Kidney (tissue), 14 donors: ENCODE results near the gene RHOU. TPM values are rescaled to one million over a fixed set of nuclear protein-coding genes. Genes with fewer than 3 reads are reported as not detected.

Experiments
- DNase-seq, 5 donors: peaks; one replicate each; pipeline ENCODE4 v3.0.0-alpha.2; 2013 to 2020
- FAIRE-seq: peaks from 2 replicates; lab custom pipeline; 2012; peaks lifted over from hg19 to GRCh38; lab: Jason Lieb, UNC
- H3K27ac ChIP-seq, 2 donors: one replicate each; pipeline ENCODE4 v1.7.0; 2013; ENCODE audit warnings: low read depth in 2 of 2, low read length in 2 of 2, inconsistent platforms in 1 of 2
- H3K27me3 ChIP-seq: one replicate; pipeline ENCODE4 v1.7.1; 2013; ENCODE audit warnings: low read length, inconsistent platforms; ENCODE audit not compliant: control insufficient read depth, insufficient read depth
- H3K36me3 ChIP-seq, 3 donors: one replicate each; pipeline versions ENCODE4 v1.7.0 to v1.7.1; 2013; ENCODE audit warnings: low read length in 3 of 3, control low read depth in 1 of 3, inconsistent platforms in 1 of 3; ENCODE audit not compliant: insufficient read depth in 3 of 3, control insufficient read depth in 2 of 3
- H3K4me1 ChIP-seq, 3 donors: one replicate each; pipeline versions ENCODE4 v1.7.0 to v1.7.1; 2013; ENCODE audit warnings: low read length in 3 of 3, inconsistent platforms in 1 of 3, low read depth in 1 of 3; ENCODE audit not compliant: control insufficient read depth in 2 of 3, insufficient read depth in 2 of 3
- H3K4me3 ChIP-seq, 3 donors: one replicate each; pipeline versions ENCODE4 v1.7.0 to v1.8.1; 2013; ENCODE audit warnings: low read length in 3 of 3, control low read depth in 1 of 3, inconsistent platforms in 1 of 3
- H3K9ac ChIP-seq, 3 donors: one replicate each; pipeline versions ENCODE4 v1.7.0 to v1.7.1; 2013; ENCODE audit warnings: low read length in 3 of 3, control low read depth in 1 of 3, inconsistent platforms in 1 of 3
- H3K9me3 ChIP-seq, 3 donors: one replicate each; pipeline versions ENCODE4 v1.7.0 to v1.7.1; 2013; ENCODE audit warnings: low read length in 3 of 3, control low read depth in 1 of 3, inconsistent platforms in 1 of 3; ENCODE audit not compliant: control insufficient read depth in 2 of 3, insufficient read depth in 1 of 3
- intact Hi-C: fragments of 100-400 bp; cut with DNase I; formaldehyde crosslinking; loops from one replicate; pipeline ENCODE4 v1.11.1; 2022
- polyA plus RNA-seq: library from polyadenylated mRNA; stranded (reverse); fragments of 350-450 nt; fragmentation: Illumina TruSeq; extraction: RNeasy Lipid Tissue Mini Kit (QIAGEN cat#74804); gene quantifications from one replicate; pipeline ENCODE4 v1.2.3, GENCODE V29; 2014; ENCODE audit warnings: low read depth, low replicate concordance; ENCODE audit not compliant: insufficient read depth
- total RNA-seq: library from RNA; stranded (reverse); fragmentation: NEBNext Ultra II Directional; extraction: Animal tissue kit (Norgen Biotek cat#: 25700); gene quantifications from one replicate; pipeline ENCODE4 v1.2.1, GENCODE V29; 2021
- TF ChIP-seq, protein P1 (sequence below): IDR thresholded peaks from 3 replicates; pipeline ENCODE4 v1.5.1; 2012; ENCODE audit warnings: mild to moderate bottlenecking, moderate library complexity, borderline replicate concordance; ENCODE audit not compliant: insufficient read depth; ENCODE audit errors: extremely low read depth
- donor health status: control.
- donor health status: control.
- donor health status: control.
- donor health status: control.
- donor health status: control.
- donor health status: DM: yes; HTN: yes; CAD: no.
- donor health status: Normal renal cell carcinoma (clear cell type).

The RHOU gene
- total and polyA plus RNA-seq, 2 donors from 2014 or later: 4.7 to 22.1 TPM

DNA sequence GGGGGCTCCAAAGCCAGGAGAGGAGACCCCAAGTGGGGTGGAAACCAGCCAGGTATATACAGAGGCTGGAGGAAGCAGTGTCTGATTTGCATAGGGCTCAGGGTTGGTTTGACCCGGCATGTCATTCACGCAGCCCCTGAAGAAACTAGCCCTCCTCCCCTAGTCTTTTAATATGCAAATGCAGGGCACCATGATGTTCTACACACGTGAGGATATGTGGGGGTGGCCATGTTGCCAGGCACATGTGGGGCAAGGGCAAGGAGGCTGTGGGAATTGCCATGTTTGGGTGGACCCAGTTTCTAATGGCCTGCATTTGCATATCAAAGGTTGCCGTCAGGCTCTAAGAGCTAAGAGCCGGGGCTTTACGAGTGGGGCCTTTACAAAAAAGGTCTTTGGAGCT lies 12.0 kb upstream of the RHOU start:
- DNase-seq (no peak), FAIRE-seq (no peak)
- intact Hi-C loops: no loop called here
- Histone ChIP-seq H3K36me3 (no peaks in the 10 kb centered on the region), H3K9me3 (no peaks in the 10 kb centered on the region), H3K9ac (no peak overlapping the region), H3K4me1 (no peaks in the 10 kb centered on the region), H3K4me3 (no peak overlapping the region), H3K27me3 (no peaks in the 10 kb centered on the region), H3K27ac (no peak overlapping the region)
- TF ChIP-seq, protein P1, sequence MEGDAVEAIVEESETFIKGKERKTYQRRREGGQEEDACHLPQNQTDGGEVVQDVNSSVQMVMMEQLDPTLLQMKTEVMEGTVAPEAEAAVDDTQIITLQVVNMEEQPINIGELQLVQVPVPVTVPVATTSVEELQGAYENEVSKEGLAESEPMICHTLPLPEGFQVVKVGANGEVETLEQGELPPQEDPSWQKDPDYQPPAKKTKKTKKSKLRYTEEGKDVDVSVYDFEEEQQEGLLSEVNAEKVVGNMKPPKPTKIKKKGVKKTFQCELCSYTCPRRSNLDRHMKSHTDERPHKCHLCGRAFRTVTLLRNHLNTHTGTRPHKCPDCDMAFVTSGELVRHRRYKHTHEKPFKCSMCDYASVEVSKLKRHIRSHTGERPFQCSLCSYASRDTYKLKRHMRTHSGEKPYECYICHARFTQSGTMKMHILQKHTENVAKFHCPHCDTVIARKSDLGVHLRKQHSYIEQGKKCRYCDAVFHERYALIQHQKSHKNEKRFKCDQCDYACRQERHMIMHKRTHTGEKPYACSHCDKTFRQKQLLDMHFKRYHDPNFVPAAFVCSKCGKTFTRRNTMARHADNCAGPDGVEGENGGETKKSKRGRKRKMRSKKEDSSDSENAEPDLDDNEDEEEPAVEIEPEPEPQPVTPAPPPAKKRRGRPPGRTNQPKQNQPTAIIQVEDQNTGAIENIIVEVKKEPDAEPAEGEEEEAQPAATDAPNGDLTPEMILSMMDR: no peak

- no peak for DNase-seq
Observed at GRCh38 chr1:228723921-228724320, 11.4 kb upstream of the RHOU start.

DNA sequence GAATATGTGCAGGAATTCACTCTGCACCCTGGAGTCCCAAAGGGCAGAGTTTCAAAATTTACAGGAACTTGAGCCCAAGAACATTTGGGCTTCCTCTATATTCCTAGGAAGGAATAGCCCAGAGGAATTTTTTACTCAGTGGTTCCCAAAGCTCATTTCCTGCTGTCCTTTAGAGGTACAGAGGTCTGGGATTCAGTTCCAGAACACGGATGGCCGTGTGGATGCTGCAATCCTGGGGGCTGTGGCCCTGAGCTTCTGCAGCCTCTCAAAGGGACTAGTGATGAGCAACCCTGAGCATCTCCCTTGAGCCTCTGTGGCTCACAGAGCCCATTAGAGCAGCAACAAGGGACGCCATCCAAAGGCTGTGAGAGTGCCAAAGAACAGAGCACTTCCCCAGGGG lies 10.1 kb upstream of the RHOU start:
- H3K9ac ChIP-seq: no peak overlapping the region
- no peak for FAIRE-seq
- TF ChIP-seq, protein P1: no peak
- no peak overlapping the region for H3K27ac ChIP-seq
- H3K4me1 ChIP-seq: no peaks in the 10 kb centered on the region
- no peaks in the 10 kb centered on the region for H3K36me3 ChIP-seq
- no peak overlapping the region for H3K4me3 ChIP-seq
- no peak for DNase-seq
- H3K27me3 ChIP-seq: no peaks in the 10 kb centered on the region
- intact Hi-C loops: no loop called here
- H3K9me3 ChIP-seq: no peaks in the 10 kb centered on the region

More at GRCh38 chr1:228723921-228724320, 11.4 kb upstream of the RHOU start:
- Histone ChIP-seq H3K9ac (no peak overlapping the region), H3K36me3 (no peaks in the 10 kb centered on the region), H3K9me3 (no peaks in the 10 kb centered on the region), H3K27ac (no peak overlapping the region), H3K27me3 (no peaks in the 10 kb centered on the region), H3K4me1 (no peaks in the 10 kb centered on the region), H3K4me3 (no peak overlapping the region)
- no peak for FAIRE-seq
- intact Hi-C loops: no loop called here
- TF ChIP-seq, protein P1: no peak

DNA sequence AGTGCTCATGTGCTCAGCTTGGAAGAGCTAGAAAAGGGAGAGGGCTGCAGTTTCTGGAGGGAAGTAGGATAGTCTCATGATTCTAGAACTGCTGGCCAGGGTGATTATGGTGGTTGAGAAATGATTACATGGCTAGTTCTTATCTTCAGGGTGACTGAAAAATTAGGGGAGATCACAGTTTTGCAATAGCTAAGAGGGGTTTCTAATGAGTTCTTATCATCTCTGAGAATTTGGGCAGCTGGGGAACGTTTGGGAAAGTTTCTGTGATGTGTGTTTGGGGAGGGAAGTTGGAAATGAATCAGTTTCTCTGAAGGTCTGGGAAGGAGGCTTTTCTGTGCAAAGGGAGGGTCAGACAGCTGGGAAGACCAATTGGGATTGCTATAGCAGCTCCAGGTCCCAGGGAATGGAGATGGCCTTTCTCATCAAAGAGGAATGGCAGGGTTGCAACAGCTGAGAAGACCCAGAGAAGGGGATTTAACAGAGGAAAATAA lies 7.6 kb upstream of the RHOU start:
- intact Hi-C loops: no loop called here
- no peaks in the 10 kb centered on the region for H3K27me3 ChIP-seq
- H3K9me3 ChIP-seq: no peaks in the 10 kb centered on the region
- H3K4me3 ChIP-seq: no peak overlapping the region
- FAIRE-seq (no peak), DNase-seq (no peak)
- no peaks in the 10 kb centered on the region for H3K36me3 ChIP-seq
- H3K27ac ChIP-seq: no peak overlapping the region
- H3K4me1 ChIP-seq: no peaks in the 10 kb centered on the region
- no peak overlapping the region for H3K9ac ChIP-seq
- TF ChIP-seq, protein P1: no peak
